ENCODE measurements around the gene RIPOR1. TPM values are rescaled to one million over a fixed set of nuclear protein-coding genes. Genes with fewer than 3 reads are reported as not detected.

The RIPOR1 gene
- total RNA-seq, 2 donors from 2014 or later = 43.9 to 66.9 TPM

DNA sequence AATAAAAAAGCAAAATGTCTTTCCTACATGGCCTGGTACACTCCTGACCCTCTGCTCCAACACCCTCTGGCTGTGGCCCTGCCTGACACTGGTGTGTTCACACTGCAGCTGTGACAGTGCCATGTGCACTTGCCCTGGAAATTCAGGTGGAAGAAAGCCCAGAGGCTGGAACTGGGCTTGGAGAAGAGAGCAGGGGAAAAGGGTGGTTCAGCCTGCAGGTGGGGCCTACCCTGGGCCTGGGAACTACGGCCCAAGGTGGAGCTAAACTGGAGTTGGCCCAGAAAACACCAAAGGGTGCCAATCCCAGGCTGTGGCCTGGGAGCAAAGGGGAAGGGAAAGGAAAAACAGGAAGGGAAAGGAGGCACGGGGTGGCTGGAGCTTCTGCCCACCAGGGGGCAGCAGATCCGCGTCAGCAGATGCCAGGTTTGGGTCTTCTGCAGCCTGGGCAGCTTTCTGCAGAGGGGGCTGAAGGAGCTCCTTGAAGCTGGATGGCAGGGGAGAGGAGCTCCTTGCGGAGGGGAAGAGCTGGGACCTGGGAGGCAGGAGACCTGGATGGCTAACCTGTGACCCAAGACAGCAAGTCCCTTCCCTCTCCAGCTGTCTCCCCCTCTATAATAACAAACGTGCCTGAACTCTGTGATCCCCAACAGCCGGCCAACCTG lies 18.3 kb downstream of the RIPOR1 start:
- Histone ChIP-seq H3K9me3 (no peaks in the 10 kb centered on the region), H3K36me3 (peaks cover 66% of the 10 kb centered on the region), H3K27ac (peak overlapping the region; percentile 19 to 39), H3K27me3 (no peaks in the 10 kb centered on the region), H3K4me1 (peaks cover 0 to 51% of the 10 kb centered on the region in 2 donors), H3K4me3 (no peak overlapping the region)
- no peak for DNase-seq (ENCODE audit: low spot score)
- TF ChIP-seq, protein P1, sequence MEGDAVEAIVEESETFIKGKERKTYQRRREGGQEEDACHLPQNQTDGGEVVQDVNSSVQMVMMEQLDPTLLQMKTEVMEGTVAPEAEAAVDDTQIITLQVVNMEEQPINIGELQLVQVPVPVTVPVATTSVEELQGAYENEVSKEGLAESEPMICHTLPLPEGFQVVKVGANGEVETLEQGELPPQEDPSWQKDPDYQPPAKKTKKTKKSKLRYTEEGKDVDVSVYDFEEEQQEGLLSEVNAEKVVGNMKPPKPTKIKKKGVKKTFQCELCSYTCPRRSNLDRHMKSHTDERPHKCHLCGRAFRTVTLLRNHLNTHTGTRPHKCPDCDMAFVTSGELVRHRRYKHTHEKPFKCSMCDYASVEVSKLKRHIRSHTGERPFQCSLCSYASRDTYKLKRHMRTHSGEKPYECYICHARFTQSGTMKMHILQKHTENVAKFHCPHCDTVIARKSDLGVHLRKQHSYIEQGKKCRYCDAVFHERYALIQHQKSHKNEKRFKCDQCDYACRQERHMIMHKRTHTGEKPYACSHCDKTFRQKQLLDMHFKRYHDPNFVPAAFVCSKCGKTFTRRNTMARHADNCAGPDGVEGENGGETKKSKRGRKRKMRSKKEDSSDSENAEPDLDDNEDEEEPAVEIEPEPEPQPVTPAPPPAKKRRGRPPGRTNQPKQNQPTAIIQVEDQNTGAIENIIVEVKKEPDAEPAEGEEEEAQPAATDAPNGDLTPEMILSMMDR (IDR thresholded peaks at IDR 0.05) = peak; percentile 92 to 96

DNA sequence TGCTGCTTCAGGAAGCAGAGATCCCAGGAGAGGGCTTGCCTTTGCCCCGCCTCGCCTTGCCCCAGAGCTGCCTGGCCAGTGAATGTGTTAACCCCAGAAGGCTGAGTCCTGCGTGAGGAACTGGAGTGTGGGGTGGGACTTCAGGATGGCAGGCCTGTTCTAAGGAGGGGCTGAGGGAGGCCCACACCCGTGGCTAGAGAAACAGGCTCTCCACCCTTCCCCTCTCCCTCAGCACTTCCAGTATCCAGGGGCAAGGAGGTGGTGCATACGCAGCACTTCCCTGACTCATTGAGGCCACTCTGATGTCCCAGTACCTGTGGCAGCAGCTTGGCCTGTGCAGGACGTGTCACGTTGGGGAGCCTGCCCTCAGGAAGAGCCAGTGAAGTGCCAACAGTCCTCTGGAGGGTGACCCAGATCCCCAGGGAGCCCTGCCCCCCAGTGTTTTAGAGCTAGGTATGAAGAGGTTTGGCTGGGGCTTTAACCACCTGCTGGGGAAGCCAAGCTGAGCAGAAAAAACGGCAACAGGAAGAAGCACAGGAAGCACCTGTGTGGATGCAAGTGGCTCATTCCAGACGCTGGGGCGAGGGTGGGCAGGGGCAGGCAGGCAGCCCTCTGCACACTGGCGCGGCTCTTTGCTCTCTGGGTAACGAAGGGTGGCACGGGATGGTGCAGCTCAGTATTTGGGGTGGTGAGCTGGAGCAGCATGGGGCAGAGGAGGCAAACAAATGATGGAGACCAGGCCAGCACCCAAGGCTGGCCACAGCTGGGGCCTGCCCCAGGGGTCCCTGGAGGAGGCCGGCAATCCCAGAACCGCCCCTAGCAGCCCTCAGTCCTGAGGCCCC lies 19.0 kb downstream of the RIPOR1 start:
- Histone ChIP-seq H3K36me3 (peaks cover 58% of the 10 kb centered on the region), H3K27me3 (no peaks in the 10 kb centered on the region), H3K4me3 (no peak overlapping the region), H3K27ac (peak overlapping the region; percentile 19 to 39), H3K4me1 (peaks cover 0 to 50% of the 10 kb centered on the region in 2 donors), H3K9me3 (no peaks in the 10 kb centered on the region)
- TF ChIP-seq, protein P1 (IDR thresholded peaks at IDR 0.05) = no peak
- DNase-seq (ENCODE audit: low spot score) = no peak

DNA sequence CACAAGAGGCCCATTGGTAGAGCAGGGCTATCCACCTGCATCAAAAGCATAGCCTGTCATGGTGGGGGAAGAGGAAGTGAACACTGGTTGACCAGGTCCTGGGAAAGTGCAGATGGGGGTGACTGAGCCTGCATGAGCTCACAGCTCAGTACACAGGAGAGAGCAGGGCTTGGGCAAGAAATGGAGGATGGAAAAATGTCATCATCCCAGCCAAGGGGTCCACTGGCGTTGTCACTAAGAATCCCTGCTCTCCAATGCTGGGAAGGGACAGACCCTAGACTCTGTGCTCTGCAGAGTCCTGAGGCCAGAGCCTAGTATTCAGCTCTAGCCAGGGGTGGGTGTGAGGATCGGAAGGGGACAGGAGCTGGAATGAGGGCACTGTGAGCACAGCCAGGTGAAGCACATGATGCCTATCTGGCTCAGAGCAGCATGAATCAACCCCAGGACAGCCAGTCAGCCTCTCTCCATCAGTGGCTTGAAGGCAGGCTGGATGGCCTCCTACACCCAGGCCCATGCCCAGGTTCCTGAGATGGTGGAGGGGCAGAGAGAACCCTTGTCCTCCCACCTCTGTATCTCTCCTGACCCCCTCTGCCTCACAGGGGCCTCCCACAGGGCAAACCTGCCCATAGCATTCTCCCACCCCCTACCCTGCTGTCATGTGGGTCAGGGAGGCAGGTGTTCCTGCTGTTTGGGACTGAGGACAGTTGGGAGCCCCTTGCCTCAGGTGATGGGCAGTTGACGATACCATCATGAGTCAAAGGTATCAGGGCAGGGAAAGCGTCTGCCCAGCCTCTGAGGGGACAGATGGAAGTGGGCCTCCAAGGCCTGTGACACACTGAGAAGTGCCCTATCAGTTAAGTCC lies 19.9 kb downstream of the RIPOR1 start:
- Histone ChIP-seq H3K27me3 (no peaks in the 10 kb centered on the region), H3K36me3 (peaks cover 50% of the 10 kb centered on the region), H3K9me3 (no peaks in the 10 kb centered on the region), H3K4me3 (no peak overlapping the region), H3K4me1 (peaks cover 0 to 54% of the 10 kb centered on the region in 2 donors), H3K27ac (peak overlapping the region in 1 of 2 donors; percentile 3)
- DNase-seq (ENCODE audit: low spot score) = no peak
- TF ChIP-seq, protein P1 (IDR thresholded peaks at IDR 0.05) = no peak

DNA sequence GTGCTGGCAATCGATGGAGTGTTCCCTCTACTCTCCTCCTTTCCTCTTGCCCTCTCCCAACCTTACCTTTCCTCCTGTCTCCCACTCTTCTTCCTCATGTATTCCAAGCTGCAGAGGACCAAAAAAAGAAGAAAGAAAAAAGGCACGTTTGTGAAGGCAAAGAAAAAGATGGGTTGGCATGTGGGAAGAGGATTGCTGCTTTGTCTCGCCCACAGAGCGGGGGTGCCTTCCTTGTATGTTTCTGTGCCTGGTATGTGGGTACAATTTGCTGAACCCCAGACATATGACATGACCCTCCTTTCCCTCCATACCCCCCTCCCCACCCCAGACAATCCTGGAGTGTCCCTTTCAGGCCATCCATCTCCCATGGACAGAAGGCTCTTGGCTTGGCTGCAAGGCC lies 20.6 kb downstream of the RIPOR1 start:
- TF ChIP-seq, protein P1 (IDR thresholded peaks at IDR 0.05) = no peak
- DNase-seq (ENCODE audit: low spot score) = no peak
- Histone ChIP-seq H3K4me3 (no peak overlapping the region), H3K9me3 (no peaks in the 10 kb centered on the region), H3K27me3 (no peaks in the 10 kb centered on the region), H3K4me1 (peaks cover 0 to 54% of the 10 kb centered on the region in 2 donors), H3K27ac (no peak overlapping the region), H3K36me3 (peaks cover 42% of the 10 kb centered on the region)

DNA sequence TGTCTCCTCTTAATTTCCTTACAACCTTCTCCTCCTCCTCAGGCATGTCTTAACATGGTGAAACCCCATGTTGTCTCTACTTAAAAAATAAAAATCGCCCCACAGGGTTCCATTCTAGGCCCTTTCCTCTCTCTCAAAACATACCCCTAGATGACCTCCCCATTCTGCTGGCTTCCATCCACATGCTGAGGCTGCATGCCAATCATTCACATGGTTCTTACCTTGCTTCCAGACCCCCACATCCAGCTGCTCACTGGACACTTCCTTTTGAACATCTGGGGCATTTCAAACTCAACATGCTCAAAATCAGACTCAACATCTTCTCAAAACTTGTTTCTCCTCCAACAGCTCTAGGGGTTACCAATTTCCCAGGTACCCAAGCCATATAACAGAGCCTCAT lies 21.3 kb downstream of the RIPOR1 start:
- Histone ChIP-seq H3K4me3 (no peak overlapping the region), H3K27ac (no peak overlapping the region), H3K4me1 (peaks cover 0 to 50% of the 10 kb centered on the region in 2 donors), H3K27me3 (no peaks in the 10 kb centered on the region), H3K36me3 (peaks cover 35% of the 10 kb centered on the region), H3K9me3 (no peaks in the 10 kb centered on the region)
- no peak for DNase-seq (ENCODE audit: low spot score)
- TF ChIP-seq, protein P1 (IDR thresholded peaks at IDR 0.05) = no peak
